HTR-8/SVneo (cell line): Measurements from ENCODE around the gene KCNIP3.
A peak's percentile ranks its signal among the peaks of the same experiment; 100 is the strongest.

Experiments used
- DNase-seq: peaks from one replicate; pipeline ENCODE4 v3.0.0; 2011; ENCODE audit warnings: low spot score, mixed read lengths; ENCODE audit not compliant: insufficient read length
- FAIRE-seq: peaks from 2 replicates; lab custom pipeline; 2011; peaks lifted over from hg19 to GRCh38; lab: Jason Lieb, UNC

KCNIP3 gene

DNA sequence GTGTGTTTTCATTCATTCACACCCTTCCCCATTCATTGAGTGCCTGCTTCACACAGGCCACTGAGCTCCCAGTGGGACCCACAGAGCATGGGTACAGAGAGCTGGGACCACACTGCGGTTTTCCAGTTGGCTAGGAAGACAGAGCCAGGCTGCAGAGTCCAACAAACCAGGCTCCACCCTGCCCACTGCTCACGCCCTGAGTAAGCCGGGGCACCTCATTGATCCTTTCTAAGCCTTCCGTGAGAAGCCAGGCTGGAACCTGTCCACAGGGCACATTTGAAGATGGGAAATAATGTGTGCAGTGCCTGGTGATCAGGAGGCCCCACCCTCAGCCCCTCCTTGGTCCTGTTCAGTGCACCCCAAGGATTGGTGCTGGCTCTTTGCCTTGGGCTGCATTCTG, 13.5 kb downstream of the KCNIP3 start:
- DNase-seq (no peak), FAIRE-seq (no peak)

DNA sequence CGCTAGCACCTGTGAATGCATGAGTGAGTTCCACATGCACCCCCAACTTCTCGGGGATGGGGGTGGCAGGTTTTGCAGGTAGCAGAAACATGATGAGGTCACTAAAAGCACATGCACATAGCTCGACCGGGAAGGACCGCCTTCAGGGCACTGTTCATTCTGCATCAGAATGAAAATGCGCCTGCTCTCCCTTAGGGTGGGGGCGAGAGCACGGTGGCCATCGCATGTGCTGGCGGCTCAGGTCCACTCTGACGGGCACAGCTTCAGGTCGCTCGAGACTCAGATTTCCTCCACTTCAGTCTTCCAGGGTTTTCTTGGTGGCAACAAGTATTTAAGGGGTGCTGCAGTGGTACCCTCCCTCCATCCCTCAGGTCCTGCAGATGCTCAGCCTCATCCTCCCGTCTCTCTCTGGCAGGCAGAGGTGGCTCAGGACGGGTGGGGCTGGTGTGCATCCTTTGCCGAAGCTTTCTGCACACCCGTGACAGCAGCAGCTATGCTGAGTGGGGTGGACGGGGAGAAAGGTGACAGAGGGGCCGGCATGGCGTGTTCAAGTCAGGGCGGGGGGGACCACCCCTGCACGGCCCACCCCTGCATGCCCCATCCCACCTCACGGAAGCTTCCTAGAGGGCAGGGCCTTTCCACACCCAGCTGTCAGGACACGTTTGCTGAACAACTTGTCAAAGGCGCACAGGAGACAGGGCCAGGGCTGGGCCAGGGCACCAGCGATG, 14.8 kb downstream of the KCNIP3 start:
- no peak for FAIRE-seq
- DNase-seq = no peak

DNA sequence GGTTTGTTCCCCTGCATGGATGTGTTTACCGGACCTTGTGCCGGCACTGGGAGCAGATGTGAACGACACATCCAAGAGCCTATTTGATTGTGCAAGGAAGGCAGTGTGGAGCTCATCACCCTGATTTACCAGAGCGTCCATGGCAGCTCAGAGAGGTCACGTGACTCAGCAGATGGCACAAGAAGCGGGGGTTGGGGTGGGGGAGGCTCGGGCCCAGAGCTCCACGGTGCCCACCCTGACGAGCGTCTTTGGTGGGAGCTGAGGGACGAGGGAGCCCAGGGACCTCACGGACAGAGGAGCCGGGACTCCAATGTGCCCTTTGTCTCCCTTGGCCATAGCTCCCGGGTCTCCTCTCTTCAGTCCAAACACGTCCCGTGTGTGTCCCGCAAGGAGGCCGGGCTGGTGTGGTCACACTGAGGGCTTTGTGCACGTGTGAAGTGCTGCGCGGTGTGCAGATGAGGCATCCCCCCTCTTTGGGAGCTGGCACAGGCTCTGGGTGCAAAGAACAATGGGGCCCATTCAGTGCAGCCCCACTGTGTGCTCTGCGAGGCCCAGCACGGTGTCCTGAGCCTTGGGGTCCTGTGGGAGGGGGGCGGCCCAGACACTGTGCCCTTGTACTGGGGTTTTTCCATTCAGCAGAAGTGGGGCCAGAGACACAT, 15.5 kb downstream of the KCNIP3 start:
- DNase-seq (no peak), FAIRE-seq (no peak)

DNA sequence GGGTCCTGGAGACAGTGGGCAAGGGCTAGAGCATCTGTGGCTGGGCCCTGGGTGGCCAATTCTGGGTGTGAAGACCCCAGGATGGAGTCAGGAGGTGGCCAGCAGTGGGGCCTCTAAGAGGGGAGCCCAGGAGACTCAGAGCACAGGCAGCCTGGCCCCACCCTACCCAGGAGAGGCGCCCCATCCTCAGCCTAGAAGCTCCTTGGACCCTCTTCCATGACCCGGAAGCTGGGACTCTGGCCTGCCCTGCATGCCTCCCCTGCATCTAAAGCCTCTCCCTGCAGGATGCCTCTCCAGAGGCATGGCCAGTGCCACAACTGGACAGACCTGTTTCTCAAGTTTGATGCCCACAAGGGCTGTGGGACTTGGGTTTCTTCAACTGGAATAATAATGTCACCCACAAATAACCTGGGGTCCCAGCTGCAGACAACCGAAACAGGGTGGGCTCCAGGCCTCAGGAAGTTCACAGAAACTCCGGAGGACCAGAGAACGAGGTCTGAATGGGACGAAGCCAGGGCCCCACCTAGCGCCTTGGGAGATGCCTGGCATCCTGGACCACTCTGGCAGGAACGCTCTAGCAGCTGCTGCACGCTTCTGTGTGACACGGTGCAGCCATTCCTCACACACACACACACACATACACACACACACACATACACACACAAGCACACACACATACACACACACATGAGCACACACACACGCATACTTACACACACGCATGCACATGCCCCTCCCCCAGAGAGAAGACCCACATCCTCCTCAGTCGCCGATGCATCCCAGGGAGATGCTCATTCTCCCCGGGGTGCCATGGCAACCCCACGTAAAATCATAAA, 16.4 kb downstream of the KCNIP3 start:
- DNase-seq = no peak
- FAIRE-seq = peak; percentile 98

DNA sequence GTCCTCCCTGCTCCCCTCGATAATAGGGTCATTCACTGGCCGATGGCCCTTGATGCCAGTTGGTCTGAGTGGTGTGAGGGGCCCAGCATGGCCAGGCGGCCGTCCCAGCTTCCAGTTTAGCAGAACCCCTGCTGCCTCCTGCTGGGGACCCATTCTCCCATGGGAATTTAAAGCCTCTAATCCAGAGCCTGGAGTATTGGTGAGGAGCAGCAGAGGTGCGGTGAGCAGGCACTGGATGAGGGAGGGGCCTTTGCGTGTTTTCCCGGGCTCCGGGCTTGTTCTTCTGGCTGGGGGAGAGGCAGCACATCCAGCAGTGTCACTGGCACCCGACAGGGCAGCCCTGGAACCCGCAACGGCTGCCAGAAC, 17.4 kb downstream of the KCNIP3 start:
- DNase-seq (no peak), FAIRE-seq (no peak)

DNA sequence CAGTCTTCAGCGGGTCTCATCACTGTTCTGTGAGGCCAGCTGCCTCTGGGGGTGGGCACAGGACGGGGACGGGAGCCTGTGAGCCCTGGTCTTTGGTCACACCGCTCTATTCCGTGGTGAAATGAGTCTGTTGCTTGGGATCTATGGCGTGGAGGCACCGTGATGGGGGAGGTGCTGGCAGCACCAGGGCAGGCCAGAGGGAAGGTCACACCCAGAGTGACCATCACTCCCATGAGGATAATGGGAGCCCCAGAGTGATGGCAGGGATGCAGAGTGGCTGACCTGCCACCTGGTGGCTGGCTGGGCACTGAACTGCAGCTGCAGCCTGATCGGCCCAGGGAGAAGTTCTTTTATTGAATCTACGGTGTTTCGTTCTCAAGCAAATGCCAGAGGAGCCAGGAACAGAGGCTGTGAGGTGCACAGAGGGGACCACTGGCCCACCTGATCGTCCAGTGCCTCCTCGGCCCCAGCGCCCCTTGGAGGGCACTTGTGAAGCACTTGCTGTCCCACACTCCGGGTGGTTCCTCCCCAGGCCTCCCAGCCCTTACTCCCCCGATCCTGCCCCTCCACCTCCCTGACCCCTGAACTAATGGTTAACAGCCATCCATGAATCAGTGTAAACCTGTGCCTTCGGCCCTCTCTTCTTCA, 17.9 kb downstream of the KCNIP3 start:
- DNase-seq (peak; percentile 88), FAIRE-seq (peak; percentile 98)

DNA sequence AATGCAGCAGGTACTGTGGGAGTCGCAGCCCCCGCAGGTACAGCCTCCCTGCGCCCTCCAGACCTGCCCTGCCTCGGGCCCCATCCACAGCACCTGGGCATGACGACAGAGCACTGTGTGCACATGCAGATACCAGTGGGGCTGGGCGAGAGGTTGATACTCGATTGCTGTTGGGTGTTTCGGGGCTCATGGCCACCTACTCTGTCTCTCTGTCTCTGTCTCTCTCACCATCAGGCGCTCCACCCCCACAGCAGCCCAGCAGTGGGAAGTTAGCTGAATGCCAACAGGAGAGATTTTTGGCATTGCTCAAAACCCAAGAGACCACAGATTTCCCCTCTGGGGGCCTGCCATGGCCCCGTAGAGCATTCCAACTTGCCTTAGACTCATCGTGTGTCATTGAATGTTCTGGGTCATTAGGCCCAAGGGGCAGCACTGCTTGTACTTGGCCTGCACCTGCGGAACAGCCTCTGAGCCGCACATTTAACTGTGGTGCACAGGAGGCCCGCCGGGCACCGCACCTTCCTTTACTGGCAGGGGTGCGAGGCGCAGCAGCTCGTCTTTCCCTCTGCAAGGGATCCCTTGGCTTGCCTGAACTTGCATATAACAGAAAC, 18.8 kb downstream of the KCNIP3 start:
- DNase-seq = peak; percentile 68
- FAIRE-seq = peak; percentile 94

DNA sequence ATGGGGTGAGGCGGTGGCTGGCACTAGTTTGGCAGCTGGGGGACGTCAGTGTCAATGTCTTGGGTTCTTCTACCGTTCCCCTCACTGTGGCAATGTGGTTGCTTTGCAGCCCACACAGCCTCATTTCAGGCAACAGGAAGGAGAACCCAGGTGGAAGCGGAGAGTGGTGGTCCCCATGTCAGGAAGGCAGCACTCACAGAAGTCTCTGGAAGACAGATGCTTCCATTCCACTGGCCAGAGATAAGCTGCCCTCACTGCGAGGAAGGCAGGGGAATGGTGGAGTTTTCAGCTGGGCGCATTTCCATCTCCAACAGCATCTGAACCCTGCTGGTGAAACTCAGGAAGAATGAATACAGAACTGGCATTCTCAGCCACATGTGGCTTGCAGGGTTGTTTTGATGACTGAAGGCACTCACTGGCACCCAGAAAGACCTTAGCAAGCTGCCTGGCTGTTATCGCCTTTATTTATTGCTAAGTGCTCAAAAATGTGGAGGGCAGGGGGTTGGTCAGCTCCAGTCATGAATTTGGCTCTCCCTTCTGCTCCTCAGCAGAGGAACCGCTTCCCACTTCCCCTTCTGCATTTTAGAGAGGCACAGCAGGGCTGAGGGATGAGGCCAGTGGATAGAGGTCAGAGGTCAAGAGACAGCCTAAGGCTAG, 19.4 kb downstream of the KCNIP3 start:
- peak; percentile 47 for DNase-seq
- FAIRE-seq = no peak

DNA sequence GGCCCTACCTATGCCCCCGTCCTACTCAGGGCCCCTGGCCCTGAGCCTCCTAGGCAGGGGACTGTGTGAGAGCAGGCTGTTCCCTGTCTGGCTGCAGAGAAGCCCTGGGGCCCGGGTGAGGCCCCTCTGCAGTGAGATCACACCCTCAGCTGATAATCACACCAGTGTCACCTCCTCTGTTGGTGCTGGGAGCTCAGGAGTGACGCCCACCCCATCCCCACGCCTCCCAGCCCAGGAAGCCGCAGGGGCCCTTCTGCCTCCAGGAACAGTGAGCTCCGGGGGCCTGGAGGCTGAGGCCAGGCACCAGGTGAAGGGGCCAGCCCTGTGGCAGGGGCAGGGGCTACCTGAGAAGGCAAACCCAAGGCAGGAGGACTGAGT, 20.0 kb downstream of the KCNIP3 start:
- no peak for FAIRE-seq
- peak; percentile 40 for DNase-seq

DNA sequence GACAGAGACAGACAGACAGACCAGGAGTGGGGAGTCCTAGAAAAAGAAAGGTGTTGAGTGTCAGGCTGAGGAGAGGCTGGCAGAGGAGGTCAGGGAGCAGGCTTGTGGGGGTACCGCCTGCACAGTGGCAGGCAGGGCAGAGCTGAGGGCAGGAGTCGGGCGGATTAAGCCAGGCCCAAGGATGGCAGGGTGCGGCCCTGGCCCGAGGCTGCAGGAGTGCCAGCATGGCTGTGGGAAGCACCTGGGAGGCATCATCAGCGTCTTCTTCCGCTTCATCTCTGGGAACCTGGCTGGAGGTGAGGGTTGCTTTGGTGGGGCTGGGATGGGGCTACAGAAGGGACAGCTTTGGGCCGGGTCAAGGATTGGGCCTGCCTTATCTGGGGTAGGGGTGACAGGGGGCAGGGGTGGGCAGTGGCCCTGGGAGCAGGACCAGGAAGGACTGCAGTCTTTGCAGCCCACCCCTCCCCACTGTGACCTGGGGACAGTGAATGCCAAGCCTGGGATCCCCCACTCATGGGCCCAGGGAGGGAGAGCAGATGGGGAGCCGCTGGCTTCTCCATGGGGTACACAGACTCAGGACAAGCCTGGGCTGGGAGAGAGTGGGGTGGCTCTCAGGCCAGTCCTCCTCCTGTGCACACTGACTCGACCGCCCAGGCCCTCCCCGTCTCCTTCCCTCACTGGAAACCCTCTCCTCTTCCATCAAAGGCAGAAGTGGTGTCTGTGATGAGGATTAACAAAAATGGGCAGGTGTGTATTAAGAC, 20.7 kb downstream of the KCNIP3 start:
- peak; percentile 36 for FAIRE-seq
- no peak for DNase-seq

DNA sequence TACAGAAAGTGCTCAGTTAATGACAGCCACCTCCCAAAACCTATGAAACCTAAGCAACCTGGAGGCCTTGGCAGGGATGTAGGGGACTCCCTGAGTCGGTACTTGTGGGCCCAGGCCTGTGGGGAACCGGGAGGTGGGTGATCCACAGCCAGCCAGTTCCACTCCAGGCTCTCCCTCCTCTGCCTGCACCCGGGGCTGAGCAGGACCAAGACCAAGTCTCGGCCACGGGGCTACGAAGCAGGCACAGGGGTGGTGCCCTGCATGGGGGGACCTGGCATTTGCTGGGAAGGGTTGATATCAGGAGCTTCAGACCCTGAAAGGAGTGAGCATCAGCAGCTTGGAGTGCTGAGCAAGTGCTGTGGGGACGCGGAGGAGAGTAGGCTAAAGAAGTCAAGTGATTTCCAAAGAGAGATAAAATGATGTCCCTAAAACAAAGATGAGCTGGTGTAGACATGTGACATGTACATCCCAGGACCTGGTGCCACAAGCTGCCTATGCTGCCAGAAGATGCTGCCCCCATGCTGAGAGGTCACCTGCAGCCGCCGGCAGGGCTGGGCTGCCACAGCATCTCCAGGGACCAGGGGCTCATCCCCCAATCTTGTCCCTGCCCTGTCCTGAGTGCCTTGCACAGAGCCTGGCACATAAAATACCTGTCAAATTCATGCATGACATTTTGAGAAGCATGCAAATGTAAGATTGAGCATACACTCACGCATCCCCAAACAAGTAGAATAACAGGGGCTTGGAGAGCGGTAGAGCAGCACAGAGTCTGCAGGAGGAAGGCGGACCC, 21.5 kb downstream of the KCNIP3 start:
- DNase-seq (no peak), FAIRE-seq (no peak)

DNA sequence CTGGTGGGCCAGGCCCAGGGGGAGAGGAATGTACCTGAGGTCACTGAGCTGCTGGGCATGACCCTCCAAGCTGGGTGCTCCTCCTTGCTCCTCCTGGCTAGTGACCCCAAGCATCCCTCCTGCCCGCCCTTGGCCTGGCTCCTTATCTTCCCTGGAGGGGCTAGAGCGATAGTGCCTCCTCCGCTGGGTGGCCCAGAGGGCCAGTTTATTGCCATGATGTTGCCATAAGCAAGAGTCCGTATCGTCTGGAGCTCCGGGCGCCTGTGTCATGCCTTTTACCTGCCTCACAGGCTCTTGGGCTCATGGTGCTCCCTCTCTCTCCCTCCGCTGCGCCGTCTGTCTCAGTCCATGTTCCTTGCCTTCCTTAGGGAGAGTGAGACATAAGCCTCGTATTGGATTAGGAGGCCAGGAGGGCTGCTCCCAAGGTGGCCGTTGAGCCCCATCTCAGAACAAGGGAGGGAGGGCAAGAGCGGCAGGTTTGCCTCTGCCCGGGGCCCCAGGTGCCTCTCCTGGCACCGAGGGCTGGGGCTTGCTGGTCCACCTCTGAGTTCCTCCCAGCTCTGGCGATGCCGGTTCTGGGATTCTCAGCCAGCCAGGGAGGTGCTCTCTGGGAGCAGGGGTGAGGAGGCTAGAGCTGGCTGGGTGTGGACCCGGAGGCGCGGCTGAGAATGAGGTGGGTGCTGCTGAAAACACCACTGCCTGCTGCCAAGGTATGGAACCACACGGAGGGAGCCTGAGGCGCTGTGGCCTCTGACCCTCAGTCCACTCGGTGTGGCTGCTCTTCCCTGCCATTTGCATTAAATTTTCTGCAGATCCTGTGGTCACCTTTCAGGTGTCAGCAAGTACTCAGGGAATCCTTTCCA, 22.6 kb downstream of the KCNIP3 start:
- FAIRE-seq = no peak
- DNase-seq = no peak

DNA sequence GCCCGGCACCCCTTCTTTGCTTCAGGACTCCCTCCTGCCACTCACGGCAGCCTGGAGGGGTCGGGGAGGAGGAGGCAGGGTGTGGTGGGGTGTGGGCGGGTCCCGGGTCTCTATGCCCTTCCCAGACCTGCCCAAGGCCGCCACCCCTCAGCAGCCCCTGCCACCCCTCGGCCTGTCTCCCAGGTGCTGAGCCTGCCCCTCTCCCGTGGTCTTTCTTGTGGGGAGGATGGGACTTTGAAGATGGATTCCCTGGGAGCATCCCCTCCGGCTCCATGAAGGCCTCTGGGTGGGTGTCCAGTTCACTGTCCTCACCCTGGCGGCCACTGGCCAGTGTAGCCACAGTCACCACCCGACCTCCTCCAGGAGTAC, 23.2 kb downstream of the KCNIP3 start:
- FAIRE-seq (no peak), DNase-seq (no peak)

DNA sequence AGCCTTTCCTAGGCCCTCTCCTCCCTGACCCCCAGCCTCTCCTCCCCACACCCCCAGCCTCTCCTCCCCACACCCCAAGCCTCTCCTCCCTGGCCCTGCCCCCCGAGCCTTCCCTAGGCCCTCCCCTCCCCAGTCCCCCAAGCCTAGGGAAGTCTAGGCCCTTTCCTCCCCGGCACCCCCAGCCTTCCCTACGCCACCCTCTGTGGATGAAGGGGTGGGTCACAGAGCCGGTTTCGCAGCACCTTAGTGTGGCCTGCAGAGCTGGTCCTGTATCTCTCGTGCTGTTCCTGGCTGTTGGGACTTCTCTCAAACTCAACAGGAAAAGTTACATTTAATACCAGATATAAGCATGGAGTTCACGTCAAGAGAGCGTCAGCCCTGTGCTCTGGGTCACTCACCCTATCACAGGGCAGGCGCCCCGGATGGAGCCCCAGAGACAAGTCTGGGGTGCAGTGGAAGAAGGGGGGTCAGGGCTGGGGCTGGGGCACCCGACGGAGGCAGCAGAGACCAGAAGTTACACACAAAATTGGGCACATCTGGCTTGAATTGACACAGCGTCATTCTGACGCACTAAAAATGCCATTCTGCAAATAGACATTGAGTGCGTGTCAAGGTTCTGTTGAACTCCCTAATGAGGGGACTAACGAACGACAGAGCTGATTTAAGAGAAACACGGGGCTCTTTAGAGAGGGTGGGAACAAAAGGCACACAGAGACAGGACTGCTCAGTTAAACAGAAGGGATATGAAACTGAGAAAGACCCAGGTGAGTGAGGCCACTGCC, 24.0 kb downstream of the KCNIP3 start:
- FAIRE-seq (peak; percentile 60), DNase-seq (no peak)

DNA sequence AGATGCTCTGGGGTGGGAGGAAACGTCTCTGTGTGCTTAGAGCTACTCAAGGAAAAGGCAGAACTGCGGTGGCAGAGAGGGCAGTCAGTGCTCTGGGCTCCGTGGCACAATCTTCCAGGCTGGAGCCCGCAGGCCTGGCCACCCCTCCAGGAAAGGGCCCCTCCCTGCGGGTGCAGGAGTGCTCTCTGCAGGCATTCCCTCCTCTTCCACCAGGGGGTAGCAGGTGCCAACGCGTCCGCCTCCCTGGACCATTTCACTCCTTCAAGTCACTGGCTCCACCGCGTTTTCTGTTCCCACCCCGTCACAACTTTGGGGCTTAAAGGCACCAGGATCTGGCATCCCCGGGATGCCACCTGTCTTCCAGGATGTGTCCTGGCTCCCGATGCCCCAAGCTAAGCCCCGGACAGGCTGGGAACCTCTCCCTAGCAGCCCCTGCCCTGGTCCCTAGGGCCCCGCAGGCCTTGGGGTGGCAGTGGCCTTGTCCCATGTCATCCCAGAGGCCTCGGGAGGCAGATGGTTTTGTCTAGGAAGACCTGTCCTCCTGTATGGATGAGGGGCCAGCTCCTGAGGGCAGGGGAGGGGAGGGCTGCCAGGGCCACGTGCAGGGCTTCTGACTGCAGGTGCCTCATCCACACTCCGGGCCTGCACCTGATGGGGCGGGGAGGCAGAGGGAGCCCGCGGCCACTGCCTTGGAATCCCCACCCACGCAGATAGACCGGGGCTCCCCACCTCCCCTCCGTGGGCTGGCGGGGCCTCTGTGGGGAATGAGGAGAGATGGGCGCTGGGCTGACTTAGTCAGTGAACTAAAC, 26.4 kb downstream of the KCNIP3 start:
- peak; percentile 84 for DNase-seq
- FAIRE-seq = peak; percentile 89

DNA sequence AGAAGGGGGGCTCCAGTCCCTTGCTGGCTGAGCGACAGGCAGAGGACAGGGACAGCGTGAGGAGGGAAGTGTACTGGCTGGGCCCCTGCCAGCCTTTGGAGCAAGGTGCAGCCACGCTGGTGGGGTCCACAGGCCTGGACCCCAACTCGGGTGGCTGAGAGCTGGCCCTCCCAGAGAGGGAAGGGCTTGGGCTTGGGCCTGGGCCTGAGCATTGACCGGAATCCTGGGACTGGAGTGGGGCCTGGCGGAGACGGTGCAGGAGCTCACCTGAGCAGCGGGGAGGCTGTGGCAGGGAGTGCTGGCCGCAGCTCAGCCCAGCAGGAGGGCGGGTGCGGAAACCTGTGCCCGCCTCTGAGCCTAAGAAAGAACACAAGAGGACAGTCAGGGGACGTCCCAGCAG, 27.9 kb downstream of the KCNIP3 start:
- DNase-seq (no peak), FAIRE-seq (no peak)
